Neuronal stem cell (in vitro differentiated cells): Measurements from ENCODE around the gene GPR142.

Source experiments
- DNase-seq: peaks from one replicate; pipeline ENCODE4 v3.0.0-alpha.2; 2013; ENCODE audit warnings: low spot score
- H2AFZ ChIP-seq: one replicate; pipeline ENCODE4 v1.6.1; 2013; ENCODE audit warnings: mild to moderate bottlenecking, low read length, inconsistent platforms
- H2AK5ac ChIP-seq: 2 replicates; pipeline ENCODE4 v1.6.1; 2013; ENCODE audit warnings: low read depth, mild to moderate bottlenecking, inconsistent platforms, low read length, moderate library complexity, mixed read lengths
- H2BK120ac ChIP-seq: 2 replicates; pipeline ENCODE4 v1.6.1; 2013; ENCODE audit warnings: low read depth, mild to moderate bottlenecking, inconsistent platforms, low read length, moderate library complexity, mixed read lengths
- H2BK12ac ChIP-seq: one replicate; pipeline ENCODE4 v1.6.1; 2013; ENCODE audit warnings: low read length, inconsistent platforms
- H2BK15ac ChIP-seq: 2 replicates; pipeline ENCODE4 v1.6.1; 2013; ENCODE audit warnings: mild to moderate bottlenecking, low read length, inconsistent platforms, mixed read lengths
- H2BK5ac ChIP-seq: one replicate; pipeline ENCODE4 v1.6.1; 2013; ENCODE audit warnings: inconsistent platforms, mild to moderate bottlenecking, low read length, moderate library complexity
- H3K14ac ChIP-seq: one replicate; pipeline ENCODE4 v1.6.1; 2013; ENCODE audit warnings: low read length, inconsistent platforms
- H3K18ac ChIP-seq: 2 replicates; pipeline ENCODE4 v1.6.1; 2013; ENCODE audit warnings: low read length, inconsistent platforms
- H3K23ac ChIP-seq: 2 replicates; pipeline ENCODE4 v1.6.1; 2013; ENCODE audit warnings: low read depth, mild to moderate bottlenecking, mixed read lengths, low read length, inconsistent platforms; ENCODE audit not compliant: poor library complexity
- H3K27ac ChIP-seq: replicated peaks from 3 replicates; pipeline ENCODE4 v1.5.1; 2013; ENCODE audit warnings: low read length, inconsistent platforms
- H3K27me3 ChIP-seq, 3 experiments: 2 replicates each; pipeline ENCODE4 v1.6.1; 2013; ENCODE audit warnings: low read length in 3 of 3, mild to moderate bottlenecking in 2 of 3, inconsistent platforms in 1 of 3, low read depth in 1 of 3, mixed read lengths in 1 of 3, moderate library complexity in 1 of 3; ENCODE audit not compliant: control insufficient read depth in 3 of 3, insufficient read depth in 3 of 3
- H3K36me3 ChIP-seq, 2 donors: replicated peaks in 1 of 2; 2 replicates each; pipeline ENCODE4 v1.6.1; 2013; ENCODE audit warnings: low read length in 2 of 2; ENCODE audit not compliant: control insufficient read depth in 2 of 2, insufficient read depth in 2 of 2
- H3K4ac ChIP-seq: 2 replicates; pipeline ENCODE4 v1.6.1; 2013; ENCODE audit warnings: inconsistent platforms, mild to moderate bottlenecking, low read length, moderate library complexity
- H3K4me1 ChIP-seq, 2 donors: 1 replicate in 1 of 2; 2 replicates in 1 of 2; pipeline ENCODE4 v1.6.1; 2013; ENCODE audit warnings: low read length in 2 of 2, low read depth in 1 of 2; ENCODE audit not compliant: control insufficient read depth in 2 of 2, insufficient read depth in 1 of 2
- H3K4me2 ChIP-seq: one replicate; pipeline ENCODE4 v1.6.1; 2013; ENCODE audit warnings: mild to moderate bottlenecking, low read length, inconsistent platforms; ENCODE audit not compliant: insufficient read depth, poor library complexity, severe bottlenecking
- H3K4me3 ChIP-seq, 2 donors: 2 replicates each; pipeline ENCODE4 v1.5.1; 2013; ENCODE audit warnings: low read length in 2 of 2, mild to moderate bottlenecking in 2 of 2, inconsistent platforms in 1 of 2, moderate library complexity in 1 of 2
- H3K79me1 ChIP-seq: one replicate; pipeline ENCODE4 v1.6.1; 2013; ENCODE audit warnings: low read depth, mild to moderate bottlenecking, inconsistent platforms, low read length, moderate library complexity
- H3K9ac ChIP-seq: one replicate; pipeline ENCODE4 v1.6.1; 2013; ENCODE audit warnings: mild to moderate bottlenecking, low read depth, low read length, inconsistent platforms; ENCODE audit not compliant: poor library complexity
- H3K9me3 ChIP-seq, 2 donors: replicated peaks in 1 of 2; 2 replicates each; pipeline versions ENCODE3 to v1.6.1; 2013; ENCODE audit warnings: low read length in 2 of 2, mild to moderate bottlenecking in 2 of 2, inconsistent platforms in 1 of 2, low read depth in 1 of 2, mixed read lengths in 1 of 2, moderate library complexity in 1 of 2; ENCODE audit not compliant: control insufficient read depth in 2 of 2, insufficient read depth in 1 of 2
- H4K8ac ChIP-seq: one replicate; pipeline ENCODE4 v1.6.1; 2013; ENCODE audit warnings: low read depth, mild to moderate bottlenecking, inconsistent platforms, low read length, moderate library complexity
- H4K91ac ChIP-seq: one replicate; pipeline ENCODE4 v1.6.1; 2013; ENCODE audit warnings: low read length, low read depth, mild to moderate bottlenecking, inconsistent platforms; ENCODE audit not compliant: poor library complexity
- WGBS, 2 donors: extraction: QIAGEN DNeasy Blood & Tissue Kit; methylation state at CpG; one replicate each; pipeline ENCODE4 v1.1.7; 2013; ENCODE audit warnings: missing lambda C conversion rate in 2 of 2, mixed read lengths in 1 of 2; ENCODE audit not compliant: insufficient read length in 2 of 2, insufficient replicate concordance in 1 of 2; ENCODE audit errors: extremely low coverage in 2 of 2; 5-methylcytosine and 5-hydroxymethylcytosine counted together

GPR142 gene

GRCh38 chr17:74340470-74341023, 26.8 kb upstream of the GPR142 start:
- peaks cover 0 to 10% of the 10 kb centered on the region in 2 donors for H3K4me1 ChIP-seq
- no peak overlapping the region for H3K4me3 ChIP-seq
- no CpG with 5 or more reads among the region's 13 CpGs for WGBS, 2 donors
- H2AFZ ChIP-seq = no peak overlapping the region
- H3K4me2 ChIP-seq = no peak overlapping the region
- H3K79me1 ChIP-seq = peaks cover 5% of the 10 kb centered on the region
- no peak overlapping the region for H3K27ac ChIP-seq
- no peak overlapping the region for H2BK5ac ChIP-seq
- H2AK5ac ChIP-seq = peak overlapping the region; percentile 66
- H3K4ac ChIP-seq = no peak overlapping the region
- no peak overlapping the region for H3K23ac ChIP-seq
- H4K91ac ChIP-seq = no peak overlapping the region
- no peak overlapping the region for H4K8ac ChIP-seq
- peaks cover 0 to 66% (median 0%) of the 10 kb centered on the region in 3 experiments for H3K27me3 ChIP-seq
- peak overlapping the region; percentile 90 for H2BK15ac ChIP-seq
- DNase-seq = no peak
- H3K36me3 ChIP-seq = no peaks in the 10 kb centered on the region
- peak overlapping the region; percentile 61 for H3K18ac ChIP-seq
- no peak overlapping the region for H3K14ac ChIP-seq
- H3K9ac ChIP-seq = no peak overlapping the region
- no peak overlapping the region for H2BK120ac ChIP-seq
- peak overlapping the region; percentile 30 for H2BK12ac ChIP-seq
- H3K9me3 ChIP-seq = no peaks in the 10 kb centered on the region

DNA sequence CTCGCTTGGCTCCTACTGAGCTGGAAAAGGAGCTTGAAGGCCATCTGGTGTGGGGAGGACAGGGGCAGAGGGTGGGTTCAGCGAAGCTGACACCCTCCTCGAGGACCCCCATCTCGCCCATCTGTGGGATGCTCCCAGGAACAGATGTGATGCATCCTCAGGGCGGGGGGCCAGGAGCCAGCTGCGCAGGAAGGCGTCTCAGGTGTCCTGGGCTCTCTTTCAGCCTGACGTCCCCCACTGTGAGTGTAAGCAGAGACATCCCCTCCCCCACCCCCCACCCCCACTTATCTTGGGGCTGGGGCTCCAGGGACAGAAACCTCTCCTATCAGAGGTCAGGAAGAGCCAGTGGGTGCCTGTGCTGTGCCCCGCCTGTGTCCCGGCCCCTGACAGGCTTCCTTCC, 25.1 kb upstream of the GPR142 start:
- Histone ChIP-seq H2BK5ac (no peak overlapping the region), H2AK5ac (peak overlapping the region; percentile 95), H3K4me2 (no peak overlapping the region), H2BK12ac (no peak overlapping the region), H3K79me1 (peaks cover 5% of the 10 kb centered on the region), H2AFZ (no peak overlapping the region), H2BK120ac (no peak overlapping the region), H3K9me3 (no peaks in the 10 kb centered on the region), H3K4me1 (peaks cover 0 to 10% of the 10 kb centered on the region in 2 donors), H3K9ac (no peak overlapping the region), H3K4ac (no peak overlapping the region), H3K4me3 (peak overlapping the region in 1 of 2 donors; percentile 28), H3K18ac (peak overlapping the region; percentile 79), H2BK15ac (peak overlapping the region; percentile 85), H3K23ac (peak overlapping the region; percentile 90), H3K14ac (peak overlapping the region; percentile 17), H4K8ac (no peak overlapping the region), H4K91ac (no peak overlapping the region), H3K36me3 (no peaks in the 10 kb centered on the region), H3K27me3 (peaks cover 0 to 67% (median 0%) of the 10 kb centered on the region in 3 experiments), H3K27ac (no peak overlapping the region)
- no CpG with 5 or more reads among the region's 10 CpGs for WGBS, 2 donors
- no peak for DNase-seq

DNA sequence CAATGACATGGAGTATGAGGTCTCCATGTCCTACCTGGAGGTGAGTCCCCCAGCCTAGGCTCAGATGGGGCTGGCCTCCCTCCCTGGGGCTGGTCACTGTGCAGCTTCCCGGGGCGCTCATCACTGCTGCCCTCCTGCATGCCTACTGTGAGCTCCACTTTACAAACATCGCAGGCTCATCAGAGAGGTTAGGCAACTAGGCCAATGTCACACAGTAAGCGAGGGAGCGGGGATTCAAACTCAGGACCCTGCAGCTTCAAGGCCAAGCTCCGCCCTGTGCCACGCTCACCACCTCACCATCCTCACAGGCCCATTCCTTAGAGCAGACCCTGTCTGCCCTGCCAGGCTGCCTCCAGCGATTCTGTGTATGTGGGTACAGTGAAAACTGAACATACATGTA, 24.2 kb upstream of the GPR142 start:
- no CpG with 5 or more reads among the region's 8 CpGs for WGBS, 2 donors

GRCh38 chr17:74343526-74344284, 23.6 kb upstream of the GPR142 start:
- no peak overlapping the region for H2BK15ac ChIP-seq
- DNase-seq = no peak
- H3K27me3 ChIP-seq = peaks cover 0 to 67% (median 2%) of the 10 kb centered on the region in 3 experiments
- peak overlapping the region; percentile 5 for H3K23ac ChIP-seq
- H3K14ac ChIP-seq = peak overlapping the region; percentile 79
- H3K4me3 ChIP-seq = no peak overlapping the region
- H3K27ac ChIP-seq = no peak overlapping the region
- H2BK5ac ChIP-seq = no peak overlapping the region
- H3K9ac ChIP-seq = peak overlapping the region; percentile 75
- H3K4me1 ChIP-seq = peaks cover 0 to 10% of the 10 kb centered on the region in 2 donors
- H3K79me1 ChIP-seq = peaks cover 5% of the 10 kb centered on the region
- no peaks in the 10 kb centered on the region for H3K36me3 ChIP-seq
- H2BK12ac ChIP-seq = no peak overlapping the region
- no peak overlapping the region for H3K4me2 ChIP-seq
- no peak overlapping the region for H2BK120ac ChIP-seq
- no CpG with 5 or more reads among the region's 9 CpGs for WGBS, 2 donors
- peak overlapping the region; percentile 10 for H4K8ac ChIP-seq
- H2AFZ ChIP-seq = no peak overlapping the region
- peak overlapping the region; percentile 93 for H2AK5ac ChIP-seq
- no peaks in the 10 kb centered on the region for H3K9me3 ChIP-seq
- no peak overlapping the region for H4K91ac ChIP-seq
- peak overlapping the region; percentile 79 for H3K18ac ChIP-seq
- H3K4ac ChIP-seq = no peak overlapping the region

More for the DNA sequence above, 24.2 kb upstream of the GPR142 start:
- no peak overlapping the region for H3K27ac ChIP-seq
- peak overlapping the region; percentile 79 for H3K18ac ChIP-seq
- no peak overlapping the region for H2BK120ac ChIP-seq
- peak overlapping the region; percentile 93 for H2AK5ac ChIP-seq
- peak overlapping the region; percentile 79 for H3K14ac ChIP-seq
- no peaks in the 10 kb centered on the region for H3K9me3 ChIP-seq
- no peak overlapping the region for H2AFZ ChIP-seq
- H3K36me3 ChIP-seq = no peaks in the 10 kb centered on the region
- H3K27me3 ChIP-seq = peaks cover 0 to 67% (median 2%) of the 10 kb centered on the region in 3 experiments
- H3K4me1 ChIP-seq = peaks cover 0 to 10% of the 10 kb centered on the region in 2 donors
- H3K23ac ChIP-seq = peak overlapping the region; percentile 80
- H3K4ac ChIP-seq = no peak overlapping the region
- peaks cover 5% of the 10 kb centered on the region for H3K79me1 ChIP-seq
- no peak overlapping the region for H3K4me3 ChIP-seq
- H4K8ac ChIP-seq = peak overlapping the region; percentile 10
- DNase-seq = no peak
- no peak overlapping the region for H2BK15ac ChIP-seq
- H4K91ac ChIP-seq = no peak overlapping the region
- H3K4me2 ChIP-seq = no peak overlapping the region
- peak overlapping the region; percentile 75 for H3K9ac ChIP-seq
- H2BK12ac ChIP-seq = peak overlapping the region; percentile 84
- no peak overlapping the region for H2BK5ac ChIP-seq
